ENCODE results near the gene PRSS3. TPM values are rescaled to one million over a fixed set of nuclear protein-coding genes. Genes with fewer than 3 reads are reported as not detected.
"Not testable (repeated sequence)": the region's sequence is repeated elsewhere in the genome, so short reads cannot be mapped to it uniquely, and the experiment has no call there.

PRSS3 gene
- polyA plus RNA-seq, 4 donors, result 0.93 to 2.1 (median 1.9) TPM

- DNase-seq (ENCODE audit: low read depth in 4 of 4, low spot score in 3 of 4), result peak; percentile 78 to 99 (median 86)
Observed at GRCh38 chr9:33816327-33817252, 21.2 kb downstream of the PRSS3 start, which contains the start of gene UBE2R2. TSS of gene UBE2R2 (plus strand) at chr9:33817160. CDS start at chr9:33817758, 598 bp downstream.

- peak; percentile 27 to 69 (median 36) for DNase-seq (ENCODE audit: low read depth in 4 of 4, low spot score in 3 of 4)
Observed at GRCh38 chr9:33817327-33818166, 22.2 kb downstream of the PRSS3 start.

- DNase-seq (ENCODE audit: low read depth in 4 of 4, low spot score in 3 of 4), result peak in 1 of 4 donors; percentile 16
Observed at GRCh38 chr9:33818167-33818846, 22.9 kb downstream of the PRSS3 start.

- no peak for DNase-seq (ENCODE audit: low read depth in 4 of 4, low spot score in 3 of 4)
Observed at GRCh38 chr9:33818847-33819500, 23.6 kb downstream of the PRSS3 start.

GRCh38 chr9:33820231-33820745, 24.9 kb downstream of the PRSS3 start:
- no peak for DNase-seq (ENCODE audit: low read depth in 4 of 4, low spot score in 3 of 4)

GRCh38 chr9:33823801-33824200, 28.4 kb downstream of the PRSS3 start:
- DNase-seq (ENCODE audit: low read depth in 4 of 4, low spot score in 3 of 4), result no peak

- DNase-seq (ENCODE audit: low read depth in 4 of 4, low spot score in 3 of 4), result not testable (repeated sequence)
Observed at GRCh38 chr9:33827285-33827684, 31.9 kb downstream of the PRSS3 start.

GRCh38 chr9:33829641-33830230, 34.4 kb downstream of the PRSS3 start:
- not testable (repeated sequence) for DNase-seq (ENCODE audit: low read depth in 4 of 4, low spot score in 3 of 4)

- DNase-seq (ENCODE audit: low read depth in 4 of 4, low spot score in 3 of 4), result no peak
Observed at GRCh38 chr9:33835625-33836260, 40.4 kb downstream of the PRSS3 start.

GRCh38 chr9:33836261-33836660, 40.9 kb downstream of the PRSS3 start:
- not testable (repeated sequence) for DNase-seq (ENCODE audit: low read depth in 4 of 4, low spot score in 3 of 4)

GRCh38 chr9:33837138-33837537, 41.8 kb downstream of the PRSS3 start:
- no peak for DNase-seq (ENCODE audit: low read depth in 4 of 4, low spot score in 3 of 4)

GRCh38 chr9:33840381-33840780, 45.0 kb downstream of the PRSS3 start:
- DNase-seq (ENCODE audit: low read depth in 4 of 4, low spot score in 3 of 4), result no peak

- DNase-seq (ENCODE audit: low read depth in 4 of 4, low spot score in 3 of 4), result no peak
Observed at GRCh38 chr9:33843312-33843961, 48.1 kb downstream of the PRSS3 start.

GRCh38 chr9:33846231-33846630, 50.9 kb downstream of the PRSS3 start:
- DNase-seq (ENCODE audit: low read depth in 4 of 4, low spot score in 3 of 4), result no peak

GRCh38 chr9:33847894-33848205, 52.5 kb downstream of the PRSS3 start:
- DNase-seq (ENCODE audit: low read depth in 4 of 4, low spot score in 3 of 4), result not testable (repeated sequence)

Measured in right renal pelvis (tissue), 4 donors.